Endodermal cell (in vitro differentiated cells): ENCODE measurements around the gene IL3. TPM values are rescaled to one million over a fixed set of nuclear protein-coding genes. Genes with fewer than 3 reads are reported as not detected.

Experiments
- DNase-seq: peaks from one replicate; pipeline ENCODE4 v3.0.0-alpha.2; 2017
- H3K27ac ChIP-seq: 2 replicates; pipeline ENCODE4 v1.5.1; 2013; ENCODE audit warnings: mild to moderate bottlenecking, low read depth, low read length, moderate library complexity
- H3K27me3 ChIP-seq: 2 replicates; pipeline ENCODE4 v1.6.1; 2013; ENCODE audit warnings: mild to moderate bottlenecking, low read length, moderate library complexity; ENCODE audit not compliant: insufficient read depth, control insufficient read depth, poor library complexity, severe bottlenecking
- H3K36me3 ChIP-seq: 2 replicates; pipeline ENCODE4 v1.7.0; 2013; ENCODE audit warnings: mild to moderate bottlenecking, low read length, moderate library complexity; ENCODE audit not compliant: control insufficient read depth, insufficient read depth
- H3K4me1 ChIP-seq: one replicate; pipeline ENCODE4 v1.7.0; 2013; ENCODE audit warnings: low read length; ENCODE audit not compliant: control insufficient read depth, insufficient read depth
- H3K4me3 ChIP-seq: 2 replicates; pipeline ENCODE4 v1.5.1; 2013; ENCODE audit warnings: mild to moderate bottlenecking, low read length, moderate library complexity
- H3K9ac ChIP-seq: 2 replicates; pipeline ENCODE4 v1.6.1; 2013; ENCODE audit warnings: mild to moderate bottlenecking, low read length, moderate library complexity; ENCODE audit not compliant: poor library complexity, severe bottlenecking; ENCODE audit errors: extremely low read depth
- H3K9me3 ChIP-seq: 2 replicates; pipeline ENCODE4 v1.6.1; 2013; ENCODE audit warnings: mild to moderate bottlenecking, low read length, moderate library complexity; ENCODE audit not compliant: control insufficient read depth
- H3K27ac Mint-ChIP-seq: 2 replicates; pipeline ENCODE4 v1.8.0; 2020; ENCODE audit warnings: mixed read lengths
- H3K27me3 Mint-ChIP-seq: 2 replicates; pipeline ENCODE4 v1.8.0; 2021; ENCODE audit warnings: mild to moderate bottlenecking, mixed read lengths; ENCODE audit not compliant: insufficient read depth
- H3K36me3 Mint-ChIP-seq: 2 replicates; pipeline ENCODE4 v1.8.0; 2020; ENCODE audit warnings: low read depth, mixed read lengths
- H3K4me1 Mint-ChIP-seq: 2 replicates; pipeline ENCODE4 v1.8.0; 2020; ENCODE audit warnings: mixed read lengths
- H3K4me3 Mint-ChIP-seq: 2 replicates; pipeline ENCODE4 v1.8.0; 2020; ENCODE audit warnings: mild to moderate bottlenecking, moderate library complexity, mixed read lengths
- H3K9me3 Mint-ChIP-seq: 2 replicates; pipeline ENCODE4 v1.8.0; 2020; ENCODE audit warnings: mild to moderate bottlenecking, mixed read lengths
- CTCF ChIP-seq: fragments of 200-600 bp; sonication (generic); conservative IDR thresholded peaks from 2 replicates; pipeline ENCODE4 v1.5.0; 2021; ENCODE audit warnings: antibody characterized with exemption, mild to moderate bottlenecking
- WGBS, 2 experiments: methylation state at CpG; one replicate each; pipeline versions ENCODE4 v1.1.5 to v1.1.7; 2013; ENCODE audit warnings: missing lambda C conversion rate in 2 of 2, mixed read lengths in 1 of 2; ENCODE audit not compliant: insufficient coverage in 1 of 2, insufficient read length in 1 of 2; 5-methylcytosine and 5-hydroxymethylcytosine counted together
- total RNA-seq, 2 donors: library from RNA; stranded (reverse); fragmentation: NEBNext Ultra II Directional in 1 of 2; extraction: Animal tissue kit (Norgen Biotek cat#: 25700) in 1 of 2; gene quantifications; 2 replicates in 1 of 2; 3 replicates in 1 of 2; pipeline ENCODE4 v1.2.1, GENCODE V29; 2021

The IL3 gene
- total RNA-seq, 2 donors from 2014 or later, result not detected

GRCh38 chr5:132069994-132070393 lies 9.5 kb downstream of the IL3 start:
- no peak for TF ChIP-seq CTCF
- Histone ChIP-seq H3K9ac (no peak overlapping the region), H3K4me3 (no peak overlapping the region), H3K36me3 (no peaks in the 10 kb centered on the region), H3K9me3 (no peaks in the 10 kb centered on the region), H3K27ac (no peak overlapping the region), H3K27me3 (no peaks in the 10 kb centered on the region), H3K4me1 (no peaks in the 10 kb centered on the region)
- H3K4me1 Mint-ChIP-seq, result peaks cover 5% of the 10 kb centered on the region
- no peak for DNase-seq
- no peak overlapping the region for H3K4me3 Mint-ChIP-seq
- H3K27ac Mint-ChIP-seq, result no peak overlapping the region
- H3K9me3 Mint-ChIP-seq, result no peaks in the 10 kb centered on the region
- 92 to 100% methylated on average over 2 to 3 of the region's 3 CpGs for WGBS, 2 experiments
- no peaks in the 10 kb centered on the region for H3K36me3 Mint-ChIP-seq
- no peaks in the 10 kb centered on the region for H3K27me3 Mint-ChIP-seq

- Histone ChIP-seq H3K36me3 (no peaks in the 10 kb centered on the region), H3K27ac (no peak overlapping the region), H3K9ac (no peak overlapping the region), H3K27me3 (no peaks in the 10 kb centered on the region), H3K9me3 (no peaks in the 10 kb centered on the region), H3K4me1 (no peaks in the 10 kb centered on the region), H3K4me3 (no peak overlapping the region)
- Mint-ChIP-seq H3K27ac (no peak overlapping the region), H3K4me1 (peaks cover 6% of the 10 kb centered on the region), H3K9me3 (no peaks in the 10 kb centered on the region), H3K4me3 (no peak overlapping the region), H3K36me3 (no peaks in the 10 kb centered on the region), H3K27me3 (no peaks in the 10 kb centered on the region)
- WGBS, 2 experiments, result 90 to 93% methylated on average over 8 to 13 of the region's 13 CpGs
- TF ChIP-seq CTCF, result no peak
- DNase-seq, result no peak
Measured at GRCh38 chr5:132070460-132071337, 10.2 kb downstream of the IL3 start.

- TF ChIP-seq CTCF, result no peak
- Histone ChIP-seq H3K36me3 (no peaks in the 10 kb centered on the region), H3K27me3 (no peaks in the 10 kb centered on the region), H3K4me1 (no peaks in the 10 kb centered on the region), H3K9ac (no peak overlapping the region), H3K4me3 (no peak overlapping the region), H3K9me3 (no peaks in the 10 kb centered on the region), H3K27ac (no peak overlapping the region)
- no peaks in the 10 kb centered on the region for H3K36me3 Mint-ChIP-seq
- DNase-seq, result no peak
- no peaks in the 10 kb centered on the region for H3K9me3 Mint-ChIP-seq
- no peak overlapping the region for H3K27ac Mint-ChIP-seq
- peaks cover 6% of the 10 kb centered on the region for H3K4me1 Mint-ChIP-seq
- H3K4me3 Mint-ChIP-seq, result no peak overlapping the region
- H3K27me3 Mint-ChIP-seq, result no peaks in the 10 kb centered on the region
- WGBS, 2 experiments, result 85 to 92% methylated on average over 2 of the region's 2 CpGs
Measured at GRCh38 chr5:132071338-132071707, 10.9 kb downstream of the IL3 start.
